Jurkat, Clone E6-1 (cell line): ENCODE measurements around the gene RIMS1.

Experiments
- DNase-seq: peaks from one replicate; pipeline ENCODE4 v3.0.0-alpha.2; 2011; ENCODE audit warnings: low read depth, low spot score
- H3K4me3 ChIP-seq: 2 replicates; pipeline ENCODE4 v1.5.1; 2011; ENCODE audit warnings: mild to moderate bottlenecking, low read length, control low read depth, moderate library complexity

The RIMS1 gene

DNA sequence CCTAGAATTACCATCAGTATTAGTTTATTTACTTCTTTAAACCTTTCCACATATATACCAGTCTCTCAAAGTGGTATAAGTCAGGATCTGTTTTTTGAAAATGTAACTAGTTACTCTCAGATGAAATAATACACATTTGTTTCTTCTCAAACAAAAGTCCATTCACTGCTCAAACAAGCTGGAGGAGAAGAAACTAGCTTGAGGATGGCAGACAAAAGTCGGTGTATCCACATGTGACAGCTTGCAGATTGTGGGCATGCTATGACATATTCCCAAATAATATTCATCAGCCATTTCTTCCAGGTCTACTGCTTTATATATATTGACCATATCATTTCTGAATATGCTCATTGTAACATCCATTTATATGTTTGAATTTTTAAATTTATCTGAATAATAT, 538.1 kb downstream of the RIMS1 start:
- no peak overlapping the region for H3K4me3 ChIP-seq
- DNase-seq = no peak

DNA sequence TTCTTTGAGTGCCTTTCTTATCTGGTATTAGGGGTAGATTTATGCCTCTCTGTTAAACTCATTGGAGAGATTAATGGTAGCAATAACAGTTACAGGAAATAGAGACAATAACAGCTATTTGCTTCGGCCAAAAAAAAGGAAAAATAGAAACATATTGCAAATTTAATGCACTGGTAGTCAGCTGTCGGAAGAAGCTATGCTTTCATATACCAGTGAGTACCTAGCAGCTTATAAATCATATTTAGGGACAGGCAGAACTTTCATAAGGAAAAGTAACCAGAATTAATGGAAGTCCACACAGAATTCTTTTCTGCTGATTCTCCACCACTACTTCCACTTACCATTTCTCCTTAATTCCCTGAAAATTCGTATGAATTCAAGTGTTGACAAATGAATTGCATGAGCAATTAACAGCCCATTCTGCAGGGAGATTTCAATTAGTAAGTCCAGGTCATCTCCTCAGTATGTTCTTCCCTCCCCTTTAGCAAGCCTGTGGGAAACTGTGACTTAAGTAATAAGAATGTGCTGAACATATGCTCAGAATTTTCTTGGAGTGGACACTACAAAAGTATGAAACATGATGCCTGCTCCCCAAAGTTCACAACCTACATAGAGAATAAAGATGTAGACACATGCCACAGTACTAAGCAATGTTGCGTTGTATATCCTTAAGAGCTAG, 538.8 kb downstream of the RIMS1 start:
- no peak for DNase-seq
- H3K4me3 ChIP-seq = no peak overlapping the region

GRCh38 chr6:72440611-72441010, 554.3 kb downstream of the RIMS1 start:
- H3K4me3 ChIP-seq = no peak overlapping the region
- no peak for DNase-seq

GRCh38 chr6:72446430-72446829, 560.1 kb downstream of the RIMS1 start:
- no peak overlapping the region for H3K4me3 ChIP-seq

More at GRCh38 chr6:72446430-72446829, 560.1 kb downstream of the RIMS1 start:
- DNase-seq = no peak
